HG02973 (cell line): ENCODE results near the gene OPRD1.
A peak's percentile ranks its signal among the peaks of the same experiment; 100 is the strongest.

Experiments
- ATAC-seq: cut with Tn5 transposase; IDR thresholded peaks from one replicate; pipeline ENCODE4 v1.9.1; 2021; ENCODE audit warnings: moderate library complexity; ENCODE audit not compliant: unreplicated experiment

Gene OPRD1

DNA sequence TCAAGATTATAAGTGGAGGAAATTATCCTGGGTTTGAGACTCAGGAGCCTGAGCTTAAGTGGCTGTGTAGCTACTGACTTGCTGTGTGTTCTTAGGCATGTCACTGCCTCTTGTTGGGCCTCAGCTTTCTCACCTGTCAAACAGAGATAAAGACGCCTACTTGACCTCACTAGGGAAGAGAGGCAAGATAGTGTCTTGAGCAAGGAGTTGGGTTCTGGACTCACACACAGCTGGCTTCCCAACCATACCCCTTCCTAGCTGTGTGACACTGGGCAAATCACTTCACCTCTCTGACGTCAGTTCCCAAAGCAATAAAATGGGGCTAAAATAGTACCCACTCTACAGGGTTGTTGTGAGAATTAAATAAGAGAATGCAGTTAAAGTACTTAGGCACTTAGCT lies 90.8 kb downstream of the OPRD1 start:
- ATAC-seq: no peak

DNA sequence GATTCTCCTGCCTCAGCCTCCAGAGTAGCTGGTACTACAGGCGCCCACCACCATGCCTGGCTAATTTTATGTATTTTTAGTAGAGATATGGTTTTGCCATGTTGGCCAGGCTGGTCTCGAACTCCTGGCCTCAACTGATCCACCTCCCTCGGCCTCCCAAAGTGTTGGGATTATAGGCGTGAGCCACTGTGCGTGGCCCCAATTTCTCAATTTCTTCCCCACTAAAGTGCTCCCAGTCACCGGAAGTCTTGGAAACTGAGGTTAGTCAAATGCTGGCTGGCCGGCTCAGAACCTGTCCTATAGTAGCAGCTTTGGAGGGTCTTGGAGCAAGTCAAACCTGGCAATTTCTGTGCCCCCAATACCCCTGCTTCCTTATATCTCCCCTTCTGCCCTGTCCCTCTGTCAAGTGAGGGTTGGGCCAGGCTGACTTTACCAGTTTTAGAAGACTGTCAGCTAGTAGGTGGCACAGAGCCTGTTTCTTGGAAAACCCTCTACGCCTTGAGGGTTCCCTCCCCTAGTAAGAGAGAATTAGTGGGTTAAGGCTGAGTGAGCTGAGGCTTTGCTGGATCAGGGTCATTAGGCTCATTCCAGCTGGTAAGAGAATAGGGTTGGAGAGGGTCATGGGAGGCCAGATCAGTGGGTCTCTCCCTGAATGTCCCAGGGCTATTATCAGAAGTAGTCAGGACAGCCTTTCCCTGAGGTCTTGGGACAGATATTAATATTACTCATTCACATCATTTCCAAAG lies 94.1 kb downstream of the OPRD1 start:
- ATAC-seq: no peak

DNA sequence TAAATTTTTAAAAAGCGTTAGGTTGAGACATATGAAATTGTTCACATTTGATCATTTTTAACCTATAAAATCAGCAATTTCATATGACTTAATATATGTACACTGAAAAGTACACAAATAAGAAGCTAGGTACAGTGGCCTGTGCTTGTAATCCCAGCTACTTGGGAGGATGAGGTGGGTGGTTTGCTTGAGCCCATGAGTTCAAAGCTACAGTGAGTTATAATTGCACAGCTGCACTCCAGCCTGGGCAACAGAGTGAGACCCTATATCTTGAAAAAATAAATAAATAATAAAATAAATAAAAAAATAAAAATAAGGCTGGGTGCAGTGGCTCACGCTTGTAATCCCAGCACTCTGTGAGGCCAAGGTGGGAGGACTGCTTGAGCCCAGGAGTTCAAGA lies 97.2 kb downstream of the OPRD1 start:
- ATAC-seq: no peak

DNA sequence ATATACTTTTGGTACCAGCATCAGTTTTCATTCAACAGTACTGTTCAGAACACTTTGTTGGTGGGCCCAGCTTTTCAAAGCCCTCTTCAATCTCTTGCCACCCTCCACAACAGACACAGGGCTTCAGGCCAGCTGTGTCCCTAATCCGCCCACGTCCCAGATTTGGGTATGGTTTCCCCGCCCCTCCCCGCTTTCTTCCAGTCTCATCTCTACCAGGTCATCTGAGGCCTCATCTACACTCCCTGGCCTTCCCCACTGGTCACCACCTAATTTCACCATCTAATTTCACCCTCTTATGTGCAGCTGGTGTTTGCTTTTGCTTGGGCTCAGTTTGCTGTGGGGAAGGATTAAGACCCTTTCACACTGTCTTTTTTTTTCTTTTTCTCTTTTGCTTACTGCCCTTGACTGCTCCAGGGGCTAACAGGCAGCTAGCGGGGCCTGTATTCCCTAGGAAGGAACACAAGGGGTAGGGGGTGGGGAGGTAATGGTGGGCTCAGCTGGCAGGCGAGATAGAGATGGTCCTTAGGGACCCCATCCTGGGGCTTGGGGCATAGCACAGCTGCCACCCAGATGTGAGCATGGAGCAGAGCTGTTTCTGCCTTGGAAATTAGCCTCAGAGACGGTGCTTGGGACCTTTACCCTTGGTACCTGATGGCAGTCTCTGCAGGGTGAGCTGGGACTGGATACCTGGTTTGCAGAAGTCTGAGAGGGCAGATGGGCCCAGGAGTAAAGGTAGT lies 98.6 kb downstream of the OPRD1 start:
- ATAC-seq: no peak

DNA sequence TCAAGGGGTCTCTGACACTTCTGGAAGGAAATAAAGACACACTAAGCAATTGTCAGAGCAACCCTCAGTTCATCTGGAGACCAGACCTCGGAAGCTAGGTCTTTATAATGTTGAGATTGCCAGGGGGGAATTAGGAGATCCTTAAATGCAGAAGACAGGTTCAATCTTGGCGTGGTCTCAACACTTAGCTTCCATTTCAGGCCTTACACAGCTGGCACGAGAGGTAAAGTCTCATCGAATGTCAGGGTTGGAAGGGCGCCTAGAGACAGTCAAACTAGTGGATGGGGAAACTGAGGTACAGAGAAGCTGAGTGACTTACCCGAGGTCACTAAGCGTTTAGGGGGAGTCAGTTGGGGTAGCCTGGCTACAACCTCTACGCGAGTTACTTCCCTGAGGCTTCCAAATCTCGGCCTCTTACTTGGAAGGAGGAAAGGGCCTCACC lies 101.8 kb downstream of the OPRD1 start:
- ATAC-seq: no peak

DNA sequence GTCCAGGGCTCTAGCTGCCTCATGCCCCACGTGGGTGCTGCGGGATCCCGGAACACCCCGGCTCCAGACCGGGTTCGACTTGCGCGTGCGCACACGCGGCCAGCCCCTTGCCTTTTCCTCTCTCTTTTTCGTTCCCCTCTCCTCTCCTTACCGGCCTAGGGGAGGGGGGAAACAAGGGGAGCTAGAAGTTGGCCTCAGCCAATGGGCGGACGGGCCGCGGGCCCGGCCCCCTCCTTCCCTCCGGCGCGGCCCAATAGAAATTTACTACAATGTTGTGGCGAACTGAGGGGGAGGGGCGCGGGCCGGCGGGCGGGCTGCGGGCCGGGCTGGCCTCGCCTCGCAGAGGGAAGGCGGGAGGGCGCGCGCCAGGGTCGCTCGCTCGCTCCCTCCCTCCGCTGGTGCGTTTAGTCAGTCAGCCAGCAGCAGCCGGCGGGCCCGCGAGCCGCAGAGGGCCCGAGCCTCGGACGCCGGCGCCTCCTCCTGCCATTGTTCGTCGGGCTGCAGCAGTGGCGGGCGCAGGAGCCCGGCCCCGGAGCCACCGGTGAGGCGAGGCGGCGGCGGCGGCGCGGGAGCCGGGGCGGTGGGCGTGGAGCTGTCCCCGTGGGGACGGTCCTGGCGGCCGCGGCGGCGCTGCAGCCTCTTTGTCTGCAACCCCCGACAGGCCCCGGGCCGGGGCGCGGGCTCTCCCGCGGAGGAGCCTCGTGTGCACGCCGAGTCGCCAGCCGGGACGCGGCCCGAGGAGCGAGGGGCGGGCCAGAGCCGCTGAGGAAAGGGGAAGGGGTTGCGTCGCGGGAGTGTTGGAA lies 102.5 kb downstream of the OPRD1 start, which contains the start of gene EPB41:
Gene EPB41 (plus strand): TSS at position 342 of the 803 bp plus-strand sequence. CDS start 72,869 bp downstream, outside the sequence.
- ATAC-seq: peak; percentile 64

DNA sequence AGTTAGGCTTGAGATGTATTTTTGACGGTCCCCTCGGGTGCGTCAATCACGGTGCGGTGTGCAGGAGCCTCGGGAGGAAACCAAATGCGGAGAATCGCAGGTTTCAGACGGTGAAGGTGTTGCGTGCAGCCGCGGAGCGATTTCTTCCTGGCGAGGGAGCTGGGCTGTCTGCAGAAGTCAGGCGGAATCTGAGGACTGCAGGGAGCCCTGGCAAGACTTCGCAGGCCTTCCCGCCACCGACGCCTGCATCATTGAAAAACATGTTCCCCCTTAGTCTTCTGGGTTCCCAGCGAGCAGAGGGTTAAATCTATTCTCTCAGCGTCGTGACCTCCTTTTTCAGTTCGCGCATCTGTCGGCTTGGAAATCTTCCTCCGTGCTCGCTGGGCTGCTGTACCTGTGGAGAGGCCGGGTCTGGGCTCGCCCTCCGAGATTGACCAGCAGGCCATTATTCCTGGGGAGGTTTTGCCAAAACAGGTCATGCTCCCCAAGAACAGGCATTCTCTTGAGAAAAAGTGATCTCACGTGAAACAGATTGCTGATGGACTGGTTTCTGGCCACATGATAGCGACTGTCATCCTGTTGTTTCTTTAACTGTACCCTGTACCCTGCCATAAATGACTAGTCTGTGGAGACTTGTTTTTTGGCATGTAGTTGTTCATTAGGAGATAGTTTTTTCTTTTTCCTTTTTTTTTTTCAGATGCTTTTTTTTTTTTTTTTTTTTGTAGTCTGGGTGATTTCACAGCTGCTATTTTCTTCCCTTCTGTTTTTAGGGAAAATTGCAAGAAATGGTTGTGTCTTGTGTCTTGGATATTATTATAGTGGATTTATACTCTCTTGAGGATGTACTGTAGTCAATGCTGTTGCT lies 103.3 kb downstream of the OPRD1 start:
- ATAC-seq: peak; percentile 8

DNA sequence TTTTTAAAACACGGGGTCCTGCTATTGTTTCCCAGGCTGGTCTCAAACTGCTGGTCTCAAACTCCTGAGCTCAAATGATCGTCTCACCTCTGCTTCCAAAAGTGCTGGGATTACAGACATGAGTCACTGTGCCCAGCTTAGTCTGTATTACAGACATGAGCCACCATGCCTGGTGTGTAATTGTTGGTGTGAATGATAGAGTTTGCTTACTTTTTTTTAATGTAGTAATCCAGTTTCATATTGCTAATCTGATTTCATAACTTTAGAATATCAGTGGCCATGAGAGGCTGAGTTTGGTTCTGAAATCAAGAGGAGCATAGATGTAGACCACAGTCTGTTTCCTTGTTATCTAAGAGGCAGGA lies 105.8 kb downstream of the OPRD1 start:
- no peak for ATAC-seq
